ENCODE data around the gene INO80.

Gene INO80

GRCh38 chr15:41001524-41002214, 114.4 kb downstream of the INO80 start:
- DNase-seq (ENCODE audit: low read depth in 1 of 2, low spot score in 1 of 2), result no peak

- DNase-seq (ENCODE audit: low read depth in 1 of 2, low spot score in 1 of 2), result no peak
Measured at GRCh38 chr15:40999190-40999589, 116.9 kb downstream of the INO80 start.

GRCh38 chr15:40995656-40996055, 120.4 kb downstream of the INO80 start:
- no peak for DNase-seq (ENCODE audit: low read depth in 1 of 2, low spot score in 1 of 2)

GRCh38 chr15:40992825-40993224, 123.3 kb downstream of the INO80 start:
- no peak for DNase-seq (ENCODE audit: low read depth in 1 of 2, low spot score in 1 of 2)

GRCh38 chr15:40992241-40992741, 123.8 kb downstream of the INO80 start:
- no peak for DNase-seq (ENCODE audit: low read depth in 1 of 2, low spot score in 1 of 2)

- DNase-seq (ENCODE audit: low read depth in 1 of 2, low spot score in 1 of 2), result no peak
Measured at GRCh38 chr15:40991355-40991754, 124.7 kb downstream of the INO80 start.

GRCh38 chr15:40990789-40991188, 125.3 kb downstream of the INO80 start:
- no peak for DNase-seq (ENCODE audit: low read depth in 1 of 2, low spot score in 1 of 2)

- no peak for DNase-seq (ENCODE audit: low read depth in 1 of 2, low spot score in 1 of 2)
Measured at GRCh38 chr15:40990080-40990479, 126.0 kb downstream of the INO80 start.

GRCh38 chr15:40988156-40988555, 127.9 kb downstream of the INO80 start:
- DNase-seq (ENCODE audit: low read depth in 1 of 2, low spot score in 1 of 2), result no peak

GRCh38 chr15:40986820-40987219, 129.3 kb downstream of the INO80 start:
- DNase-seq (ENCODE audit: low read depth in 1 of 2, low spot score in 1 of 2), result no peak

GRCh38 chr15:40985541-40986330, 130.3 kb downstream of the INO80 start:
- no peak for DNase-seq (ENCODE audit: low read depth in 1 of 2, low spot score in 1 of 2)

GRCh38 chr15:40984964-40985363, 131.1 kb downstream of the INO80 start:
- no peak for DNase-seq (ENCODE audit: low read depth in 1 of 2, low spot score in 1 of 2)

GRCh38 chr15:40984406-40984805, 131.7 kb downstream of the INO80 start:
- no peak for DNase-seq (ENCODE audit: low read depth in 1 of 2, low spot score in 1 of 2)

- no peak for DNase-seq (ENCODE audit: low read depth in 1 of 2, low spot score in 1 of 2)
Measured at GRCh38 chr15:40982855-40983254, 133.2 kb downstream of the INO80 start.

GRCh38 chr15:40981186-40981585, 134.9 kb downstream of the INO80 start:
- DNase-seq (ENCODE audit: low read depth in 1 of 2, low spot score in 1 of 2), result no peak

GRCh38 chr15:40978562-40978961, 137.5 kb downstream of the INO80 start:
- DNase-seq (ENCODE audit: low read depth in 1 of 2, low spot score in 1 of 2), result no peak

- DNase-seq (ENCODE audit: low read depth in 1 of 2, low spot score in 1 of 2), result no peak
Measured at GRCh38 chr15:40978141-40978540, 137.9 kb downstream of the INO80 start.

GRCh38 chr15:40976819-40977218, 139.3 kb downstream of the INO80 start:
- no peak for DNase-seq (ENCODE audit: low read depth in 1 of 2, low spot score in 1 of 2)

- DNase-seq (ENCODE audit: low read depth in 1 of 2, low spot score in 1 of 2), result no peak
Measured at GRCh38 chr15:40974879-40975278, 141.2 kb downstream of the INO80 start.

- no peak for DNase-seq (ENCODE audit: low read depth in 1 of 2, low spot score in 1 of 2)
Measured at GRCh38 chr15:40969363-40969762, 146.7 kb downstream of the INO80 start.

GRCh38 chr15:40968290-40969085, 147.6 kb downstream of the INO80 start:
- DNase-seq (ENCODE audit: low read depth in 1 of 2, low spot score in 1 of 2), result no peak

GRCh38 chr15:40964634-40965033, 151.4 kb downstream of the INO80 start:
- no peak for DNase-seq (ENCODE audit: low read depth in 1 of 2, low spot score in 1 of 2)
